Measurements from ENCODE around the gene ST3GAL5.

ST3GAL5 gene

GRCh38 chr2:85905891-85906290 lies 17.1 kb upstream of the ST3GAL5 start:
- ChIA-PET CTCF (interaction anchor here (1.1 kb wide), 1 partner anchor 14 kb away, joined by 4 read pairs; no protein-coding TSS in a partner anchor), POLR2A (interaction anchor here (2.4 kb wide), 1 partner anchor 17 kb away, joined by 7 read pairs; the partner anchor contains the start of gene ST3GAL5)
- DNase-seq (ENCODE audit: low read depth, low spot score): no peak
- no peak for TF ChIP-seq CTCF (IDR thresholded peaks at IDR 0.05; ENCODE audit: insufficient read depth, low read length, missing control alignments)
- no peak overlapping the region for H3K4me3 ChIP-seq (ENCODE audit: low read depth, low read length)

DNA sequence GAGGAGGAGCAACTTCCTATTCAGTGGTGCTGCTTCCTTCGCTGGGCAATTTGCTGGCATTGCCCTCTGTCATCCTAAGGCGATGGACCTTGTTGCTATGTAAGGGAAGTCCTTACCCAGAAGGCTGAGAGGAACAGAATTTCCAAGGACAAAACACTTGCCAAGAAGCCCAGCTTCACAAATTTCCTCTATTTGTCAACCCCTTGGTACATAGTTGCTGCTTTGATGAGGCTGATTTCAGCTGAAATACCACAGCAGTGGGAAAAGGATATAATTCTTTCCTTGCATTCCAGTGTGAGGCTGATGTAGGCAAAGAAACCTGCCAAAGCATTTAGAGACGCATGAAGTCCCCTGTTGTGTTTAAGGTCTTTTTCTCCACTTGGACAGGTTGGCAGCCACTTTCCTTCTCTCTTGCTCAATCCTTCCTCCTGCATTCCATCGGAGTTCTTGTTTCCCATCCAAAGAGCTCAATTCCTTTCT lies 16.4 kb upstream of the ST3GAL5 start:
- POLR2A ChIA-PET: interaction anchor here (2.4 kb wide), 1 partner anchor 17 kb away, joined by 7 read pairs; the partner anchor contains the start of gene ST3GAL5

DNA sequence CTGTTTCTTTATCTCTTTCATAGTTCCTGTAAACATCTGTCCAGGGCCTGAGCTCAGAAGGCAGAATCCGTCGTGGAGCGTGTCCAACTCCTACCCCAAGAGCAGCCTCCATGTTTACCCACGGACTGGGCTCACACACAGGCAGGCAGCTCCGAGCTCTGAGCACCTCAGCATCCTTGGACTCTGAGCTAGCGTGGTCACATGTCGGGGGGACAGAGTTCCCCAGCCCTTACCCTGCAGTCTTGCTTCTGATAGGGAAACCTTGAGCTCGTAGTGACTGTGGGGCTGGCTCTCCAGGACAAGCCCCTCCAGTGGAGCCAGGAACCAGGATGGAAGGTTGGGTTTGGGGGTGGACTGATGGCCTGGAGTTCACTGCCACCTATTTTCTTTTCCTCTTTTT lies 15.1 kb upstream of the ST3GAL5 start:
- CTCF ChIA-PET: interaction anchor here (1.2 to 1.8 kb wide), 3 partner anchors 9 to 15 kb away, joined by 3 to 14 read pairs (median 4); partner anchors contain the start of gene ST3GAL5
- no peak overlapping the region for H3K4me3 ChIP-seq (ENCODE audit: low read depth, low read length)
- POLR2A ChIA-PET: interaction anchor here (1.1 to 2.4 kb wide), 2 partner anchors 9 to 15 kb away, joined by 3 to 7 read pairs; partner anchors contain the start of gene ST3GAL5
- TF ChIP-seq CTCF (IDR thresholded peaks at IDR 0.05; ENCODE audit: insufficient read depth, low read length, missing control alignments): no peak
- no peak for DNase-seq (ENCODE audit: low read depth, low spot score)

More for the DNA sequence above, 16.4 kb upstream of the ST3GAL5 start:
- no peak overlapping the region for H3K4me3 ChIP-seq (ENCODE audit: low read depth, low read length)
- CTCF ChIA-PET: interaction anchor here (0.6 to 1.7 kb wide), 3 partner anchors 11 to 16 kb away, joined by 3 to 4 read pairs (median 4); no protein-coding TSS in a partner anchor
- no peak for TF ChIP-seq CTCF (IDR thresholded peaks at IDR 0.05; ENCODE audit: insufficient read depth, low read length, missing control alignments)
- no peak for DNase-seq (ENCODE audit: low read depth, low spot score)

GRCh38 chr2:85902496-85902895 lies 13.7 kb upstream of the ST3GAL5 start:
- no peak overlapping the region for H3K4me3 ChIP-seq (ENCODE audit: low read depth, low read length)
- ChIA-PET POLR2A (interaction anchor here (0.7 to 1.1 kb wide), 2 partner anchors 16 to 134 kb away, joined by 3 to 5 read pairs; no protein-coding TSS in a partner anchor), CTCF (interaction anchor here (2.9 to 4.4 kb wide), 2 partner anchors 14 to 76 kb away, joined by 7 to 40 read pairs; partner anchors contain the start of gene ST3GAL5)
- DNase-seq (ENCODE audit: low read depth, low spot score): no peak
- TF ChIP-seq CTCF (IDR thresholded peaks at IDR 0.05; ENCODE audit: insufficient read depth, low read length, missing control alignments): no peak

DNA sequence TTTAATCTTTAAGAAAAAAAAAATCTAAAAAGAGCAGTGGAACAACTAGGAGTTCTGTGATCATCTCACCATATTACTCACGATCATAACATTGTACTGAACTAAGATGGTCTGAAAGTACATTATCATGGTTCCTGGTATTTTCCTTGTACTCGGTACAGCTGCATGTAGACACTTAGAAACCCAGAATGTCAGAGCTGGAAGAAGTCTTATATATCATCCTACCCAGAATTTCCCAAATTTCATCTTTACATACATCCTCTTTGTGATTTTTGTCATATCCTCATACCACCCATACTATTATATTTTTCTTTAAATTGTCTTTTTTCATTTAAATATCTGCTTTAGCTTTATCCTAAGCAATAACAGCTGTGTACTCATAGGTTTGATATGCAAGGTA lies 12.4 kb upstream of the ST3GAL5 start:
- DNase-seq (ENCODE audit: low read depth, low spot score): no peak
- POLR2A ChIA-PET: no interaction called here
- no peak overlapping the region for H3K4me3 ChIP-seq (ENCODE audit: low read depth, low read length)
- TF ChIP-seq CTCF (IDR thresholded peaks at IDR 0.05; ENCODE audit: insufficient read depth, low read length, missing control alignments): no peak
- CTCF ChIA-PET: interaction anchor here (1.2 to 4.4 kb wide), 3 partner anchors 13 to 195 kb away, joined by 3 to 40 read pairs (median 7); partner anchors contain the start of gene ST3GAL5

DNA sequence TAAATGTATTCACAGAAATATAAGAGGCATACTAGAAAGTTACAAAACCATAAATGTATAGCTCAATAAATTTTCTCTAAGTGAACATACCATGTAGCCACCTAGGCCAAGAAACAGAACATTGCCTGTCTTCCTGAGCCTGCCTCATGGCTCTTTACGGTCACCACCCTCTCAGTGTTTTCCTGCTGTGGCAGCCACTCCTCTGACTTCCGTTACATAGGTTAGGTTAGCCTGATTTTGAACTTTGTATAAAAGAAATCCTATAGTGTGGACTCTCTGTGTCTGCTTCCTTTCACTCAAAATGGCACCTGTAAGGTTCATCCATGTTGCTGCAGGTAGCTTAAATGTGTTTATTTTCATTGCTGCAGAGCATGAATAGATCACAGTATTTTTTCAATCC lies 11.6 kb upstream of the ST3GAL5 start:
- no peak for TF ChIP-seq CTCF (IDR thresholded peaks at IDR 0.05; ENCODE audit: insufficient read depth, low read length, missing control alignments)
- POLR2A ChIA-PET: no interaction called here
- H3K4me3 ChIP-seq (ENCODE audit: low read depth, low read length): no peak overlapping the region
- DNase-seq (ENCODE audit: low read depth, low spot score): no peak
- CTCF ChIA-PET: interaction anchor here (1.2 to 4.4 kb wide), 3 partner anchors 12 to 194 kb away, joined by 3 to 40 read pairs (median 3); partner anchors contain the start of gene ST3GAL5

Measured in AG04449 (cell line).